ENCODE data around the gene GRIA2.

- no peak for TF ChIP-seq CTCF (IDR thresholded peaks at IDR 0.05; ENCODE audit: low read length)
- TF ChIP-seq EZH2 (IDR thresholded peaks at IDR 0.05; ENCODE audit: borderline replicate concordance, low read length) = no peak
These were observed 26.4 kb downstream of the GRIA2 start for GRCh38 chr4:157246964-157247363.

Data from OCI-LY1 (cell line).